ENCODE measurements around the gene ANXA7.

GRCh38 chr10:73404690-73405089, 9.2 kb downstream of the ANXA7 start:
- TF ChIP-seq POLR2A (IDR thresholded peaks at IDR 0.05) (no peak), CTCF (IDR thresholded peaks at IDR 0.05) (no peak)
